GM12864 (cell line): ENCODE results near the gene MST1.
A peak's percentile ranks its signal among the peaks of the same experiment; 100 is the strongest.

Source experiments
- DNase-seq: peaks from one replicate; pipeline ENCODE4 v3.0.0-alpha.2; 2011; ENCODE audit warnings: low read depth
- H3K4me3 ChIP-seq: 2 replicates; pipeline ENCODE4 v1.5.1; 2011; ENCODE audit warnings: mild to moderate bottlenecking, low read depth, low read length, control low read depth
- CTCF ChIP-seq: IDR thresholded peaks from 2 replicates; pipeline ENCODE4 v1.5.1; 2011; ENCODE audit warnings: low read depth, mild to moderate bottlenecking, moderate library complexity, low read length, control low read depth, inconsistent platforms; ENCODE audit errors: missing control alignments

Gene MST1

DNA sequence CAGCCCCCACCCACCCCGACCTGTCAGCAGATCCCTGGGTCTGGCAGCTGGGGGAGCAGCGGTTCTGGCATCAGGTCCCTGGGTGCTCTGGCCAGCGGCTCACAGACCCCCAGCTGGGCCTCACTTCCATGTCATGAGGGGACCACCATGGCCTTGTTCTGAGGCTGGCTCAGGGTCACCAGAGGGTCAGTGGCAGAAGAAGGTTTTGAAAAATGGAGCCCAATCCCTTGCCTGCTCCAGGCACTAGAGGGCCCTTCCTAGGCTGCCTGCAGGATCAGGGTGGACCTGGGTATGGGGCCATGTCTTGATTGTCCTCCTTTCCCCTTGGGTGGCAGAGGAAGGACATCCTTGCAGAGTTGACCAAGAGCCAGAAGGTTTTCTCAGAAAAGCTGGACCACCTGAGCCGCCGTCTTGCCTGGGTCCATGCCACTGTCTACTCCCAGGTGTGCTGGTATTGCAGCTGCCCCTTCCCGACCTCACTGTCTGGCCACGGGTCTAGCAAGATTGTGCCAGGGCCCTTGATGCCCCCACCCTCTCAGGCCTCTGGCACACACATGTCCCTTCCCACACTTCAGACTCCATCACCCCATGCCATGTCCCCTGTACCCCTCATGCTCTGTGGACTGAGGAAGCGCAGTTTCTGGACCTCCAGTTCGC, 17.3 kb upstream of the MST1 start:
- no peak for TF ChIP-seq CTCF
- H3K4me3 ChIP-seq: no peak overlapping the region
- DNase-seq: no peak

DNA sequence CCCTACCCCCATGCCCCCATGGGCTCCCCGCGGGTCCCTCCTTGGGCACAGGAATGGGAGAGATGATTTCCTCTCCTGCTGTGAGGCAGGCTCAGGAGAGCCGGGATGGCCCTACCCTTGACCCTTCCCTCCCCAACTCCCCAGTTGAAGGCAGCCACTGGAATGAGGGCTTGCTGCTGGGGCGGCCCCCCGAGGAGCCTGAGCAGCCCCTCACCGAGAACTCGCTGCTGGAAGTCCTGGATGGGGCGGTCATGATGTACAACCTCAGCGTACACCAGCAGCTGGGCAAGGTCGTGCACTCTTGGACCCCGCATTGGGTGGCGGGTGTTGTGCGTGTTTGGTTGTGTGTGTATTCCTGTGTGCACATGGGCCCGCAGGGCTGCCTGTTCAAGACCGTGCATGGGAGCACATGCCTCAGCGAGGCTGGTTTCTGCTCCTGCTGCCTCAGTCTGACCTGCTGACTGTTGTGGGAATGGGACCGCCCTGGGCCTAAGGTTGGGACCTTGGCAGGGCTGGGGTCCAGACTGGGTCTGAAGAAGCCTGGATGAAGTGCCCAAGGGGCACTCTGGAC, 16.2 kb upstream of the MST1 start:
- no peak for DNase-seq
- no peak overlapping the region for H3K4me3 ChIP-seq
- TF ChIP-seq CTCF: no peak

DNA sequence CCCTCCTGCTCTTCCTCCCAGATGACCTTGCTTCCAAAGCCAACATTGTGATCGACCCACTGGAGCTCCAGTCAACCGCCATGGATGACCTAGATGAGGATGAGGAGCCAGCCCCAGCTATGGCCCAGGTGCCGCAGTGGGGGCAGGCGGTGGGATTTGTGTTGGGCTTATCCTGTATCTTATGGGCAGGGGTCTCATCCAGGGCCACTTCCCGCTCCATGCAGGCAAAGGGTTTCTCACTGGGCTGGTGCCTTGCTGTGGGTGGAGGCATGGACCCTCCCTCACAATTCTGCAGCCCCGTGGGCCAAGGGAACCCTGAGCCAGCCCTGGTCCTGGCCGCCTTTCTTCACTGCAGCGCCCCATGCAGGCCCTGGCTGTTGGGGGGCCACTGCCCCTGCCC, 15.4 kb upstream of the MST1 start:
- no peak for TF ChIP-seq CTCF
- H3K4me3 ChIP-seq: no peak overlapping the region
- no peak for DNase-seq

DNA sequence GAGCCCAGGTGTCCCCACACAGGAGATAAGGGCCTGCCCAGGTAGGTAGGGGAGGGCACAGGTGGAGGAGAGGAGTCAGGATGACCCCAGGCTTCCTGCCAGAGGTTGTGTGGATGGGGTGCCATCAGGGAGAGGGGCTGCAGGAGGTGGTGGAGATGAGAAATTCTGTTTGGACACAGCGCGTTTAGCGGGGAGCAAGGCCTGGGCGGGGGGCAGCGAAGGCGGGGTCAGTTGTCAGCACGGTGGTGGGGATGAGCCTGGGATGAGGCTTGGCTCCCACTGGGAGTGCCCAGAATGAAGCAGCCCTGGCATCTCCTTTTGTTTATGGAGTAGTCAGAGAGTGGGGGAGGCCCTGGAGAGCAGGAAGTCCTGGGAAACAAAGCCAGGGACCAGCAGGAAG, 14.7 kb upstream of the MST1 start:
- H3K4me3 ChIP-seq: no peak overlapping the region
- DNase-seq: no peak
- no peak for TF ChIP-seq CTCF

- no peak for DNase-seq
- H3K4me3 ChIP-seq: no peak overlapping the region
- TF ChIP-seq CTCF: peak; percentile 93
Observed at GRCh38 chr3:49703443-49703927, 14.2 kb upstream of the MST1 start.

GRCh38 chr3:49702672-49703071, 13.4 kb upstream of the MST1 start:
- DNase-seq: no peak
- H3K4me3 ChIP-seq: no peak overlapping the region
- no peak for TF ChIP-seq CTCF
